ENCODE data around the gene CCSER2. TPM values are rescaled to one million over a fixed set of nuclear protein-coding genes. Genes with fewer than 3 reads are reported as not detected.

CCSER2 gene
- total RNA-seq, 1 experiment from 2014 or later = 28.9 TPM

- H3K9me2 ChIP-seq (ENCODE audit: insufficient read depth) = no peaks in the 10 kb centered on the region
- no peak for ATAC-seq
- no peak overlapping the region for H2AFZ ChIP-seq (ENCODE audit: low read depth, low read length, poor library complexity, severe bottlenecking)
- no peaks in the 10 kb centered on the region for H4K20me1 ChIP-seq (ENCODE audit: insufficient read depth)
- H3K4me2 ChIP-seq (ENCODE audit: low read length) = no peak overlapping the region
- intact Hi-C loops (cut with micrococcal nuclease) = no loop called here
- no TSS peak for BruUV-seq (replicated peaks)
- ChIA-PET CTCF (no interaction called here), POLR2A (no interaction called here), RAD21 (ENCODE audit: low non-redundant PET in 1 of 2, low total read pairs in 2 of 2, uncharacterized antibody in 2 of 2, unreplicated experiment in 2 of 2) (no interaction called here)
- H3K36me3 ChIP-seq (ENCODE audit: control insufficient read depth in 1 of 2, insufficient read depth in 2 of 2, low read length in 2 of 2) = no peaks in the 10 kb centered on the region
- no peak for DNase-seq (ENCODE audit: low read depth, low spot score)
- no peaks in the 10 kb centered on the region for H3K79me2 ChIP-seq (ENCODE audit: insufficient read depth, low read length)
- H3K4me3 ChIP-seq (replicated peaks in 1 of 2; ENCODE audit: low read depth in 1 of 2, low read length in 2 of 2) = no peak overlapping the region
- H3K27me3 ChIP-seq (ENCODE audit: insufficient read depth, low read length) = peaks cover 29% of the 10 kb centered on the region; the same call in 1 of the 2 replicates
- H3K9ac ChIP-seq (ENCODE audit: low read length) = no peak overlapping the region
- no peaks in the 10 kb centered on the region for H3K9me3 ChIP-seq (ENCODE audit: control insufficient read depth in 1 of 2, insufficient read depth in 1 of 2, low read depth in 1 of 2, low read length in 2 of 2)
- TF ChIP-seq EZH2 (IDR thresholded peaks at IDR 0.05) = no peak
- H3K4me1 ChIP-seq (ENCODE audit: control insufficient read depth in 1 of 2, insufficient read depth in 2 of 2, low read length in 2 of 2) = no peaks in the 10 kb centered on the region
- H3K27ac ChIP-seq (ENCODE audit: low read depth, low read length) = no peak overlapping the region
These were observed 40.2 kb upstream of the CCSER2 start for GRCh38 chr10:84288151-84288550.

- Histone ChIP-seq H3K9ac (ENCODE audit: low read length) (no peak overlapping the region), H4K20me1 (ENCODE audit: insufficient read depth) (no peaks in the 10 kb centered on the region), H3K27ac (ENCODE audit: low read depth, low read length) (no peak overlapping the region), H3K4me1 (ENCODE audit: control insufficient read depth in 1 of 2, insufficient read depth in 2 of 2, low read length in 2 of 2) (no peaks in the 10 kb centered on the region), H3K9me2 (ENCODE audit: insufficient read depth) (no peaks in the 10 kb centered on the region), H3K4me2 (ENCODE audit: low read length) (no peak overlapping the region), H3K4me3 (replicated peaks in 1 of 2; ENCODE audit: low read depth in 1 of 2, low read length in 2 of 2) (no peak overlapping the region), H3K27me3 (ENCODE audit: insufficient read depth, low read length) (peaks cover 29% of the 10 kb centered on the region; the same call in 1 of the 2 replicates), H3K79me2 (ENCODE audit: insufficient read depth, low read length) (no peaks in the 10 kb centered on the region), H3K36me3 (ENCODE audit: control insufficient read depth in 1 of 2, insufficient read depth in 2 of 2, low read length in 2 of 2) (no peaks in the 10 kb centered on the region), H3K9me3 (ENCODE audit: control insufficient read depth in 1 of 2, insufficient read depth in 1 of 2, low read depth in 1 of 2, low read length in 2 of 2) (no peaks in the 10 kb centered on the region), H2AFZ (ENCODE audit: low read depth, low read length, poor library complexity, severe bottlenecking) (no peak overlapping the region)
- no TSS peak for BruUV-seq (replicated peaks)
- DNase-seq (ENCODE audit: low read depth, low spot score) = no peak
- RAD21 ChIA-PET (ENCODE audit: low non-redundant PET in 1 of 2, low total read pairs in 2 of 2, uncharacterized antibody in 2 of 2, unreplicated experiment in 2 of 2) = no interaction called here
- TF ChIP-seq ELF1 (IDR thresholded peaks at IDR 0.05; ENCODE audit: borderline replicate concordance, low read depth) (no peak), RAD21 (IDR thresholded peaks at IDR 0.05; ENCODE audit: low read depth) (no peak), YY1 (IDR thresholded peaks at IDR 0.05; ENCODE audit: extremely low read depth, insufficient replicate concordance, low read depth, low read length) (no peak), ZFX (IDR thresholded peaks at IDR 0.05) (no peak), EZH2phosphoT487 (IDR thresholded peaks at IDR 0.05; ENCODE audit: borderline replicate concordance) (peak; percentile 79; the same call in 1 of the 2 replicates), ZNF274 (IDR thresholded peaks at IDR 0.05; ENCODE audit: low read depth, low read length) (no peak), EZH2 (IDR thresholded peaks at IDR 0.05) (peak; percentile 58; the same call in 1 of the 2 replicates), CTCF (IDR thresholded peaks at IDR 0.05 in 2 of 3, conservative IDR thresholded peaks at IDR 0.05 in 1 of 3; ENCODE audit: borderline replicate concordance in 1 of 3, insufficient read depth in 1 of 3, low read depth in 2 of 3, low read length in 2 of 3) (no peak), EGR1 (IDR thresholded peaks at IDR 0.05; ENCODE audit: low read depth) (no peak)
- CTCF ChIA-PET = no interaction called here
- no peak for ATAC-seq
- intact Hi-C loops (cut with micrococcal nuclease) = no loop called here
- POLR2A ChIA-PET = no interaction called here
These were observed 38.7 kb upstream of the CCSER2 start for GRCh38 chr10:84289521-84290200.
